Gastroesophageal sphincter (tissue), 4 donors: ENCODE measurements around the gene CDH9. TPM values are rescaled to one million over a fixed set of nuclear protein-coding genes. Genes with fewer than 3 reads are reported as not detected.
"Not testable (repeated sequence)": the region's sequence is repeated elsewhere in the genome, so short reads cannot be mapped to it uniquely, and the experiment has no call there.

Experiments used
- ATAC-seq: fragments of 150-250 bp; one replicate; pipeline ENCODE4 v1.9.1; 2016; ENCODE audit warnings: mild to moderate bottlenecking, moderate library complexity
- H3K27ac ChIP-seq, 4 donors: fragments of 200-600 bp; sonication (generic) in 3 of 4; 1 replicate in 3 of 4; 2 replicates in 1 of 4; pipeline ENCODE4 v1.5.1; 2016 to 2019
- H3K27me3 ChIP-seq: fragments of 200-600 bp; sonication (generic); one replicate; pipeline ENCODE4 v1.5.1; 2019
- H3K36me3 ChIP-seq, 2 donors: fragments of 200-600 bp; sonication (generic); one replicate each; pipeline ENCODE4 v1.5.1; 2019; ENCODE audit warnings: control low read depth in 1 of 2
- H3K4me1 ChIP-seq, 3 donors: fragments of 200-600 bp; sonication (generic); 1 replicate in 2 of 3; 2 replicates in 1 of 3; pipeline ENCODE4 v1.5.1; 2016 to 2019; ENCODE audit warnings: control low read depth in 2 of 3
- H3K4me3 ChIP-seq, 2 donors: fragments of 200-600 bp; sonication (generic); one replicate each; pipeline ENCODE4 v1.5.1; 2019; ENCODE audit warnings: mild to moderate bottlenecking in 1 of 2, moderate library complexity in 1 of 2
- H3K9me3 ChIP-seq, 3 donors: fragments of 200-600 bp; sonication (generic); one replicate each; pipeline ENCODE4 v1.5.1; 2017 to 2019; ENCODE audit warnings: control low read depth in 2 of 3
- EP300 ChIP-seq: sonication (generic); formaldehyde crosslinking; IDR thresholded peaks from one replicate; pipeline ENCODE4 v1.6.1; 2017; ENCODE audit warnings: antibody characterized with exemption, mild to moderate bottlenecking
- POLR2A ChIP-seq, 2 donors: fragments of 450-650 bp; IDR thresholded peaks; one replicate each; pipeline ENCODE4 v1.6.1; 2017; ENCODE audit warnings: antibody characterized with exemption in 2 of 2, mild to moderate bottlenecking in 2 of 2, moderate library complexity in 1 of 2
- POLR2AphosphoS5 ChIP-seq: sonication (generic); formaldehyde crosslinking; IDR thresholded peaks from one replicate; pipeline ENCODE4 v1.6.1; 2017; ENCODE audit warnings: antibody characterized with exemption
- WGBS, 2 donors: methylation state at CpG; one replicate each; pipeline ENCODE4 v1.1.5; 2018; ENCODE audit warnings: low coverage in 1 of 2; 5-methylcytosine and 5-hydroxymethylcytosine counted together
- total RNA-seq, 4 donors: library from RNA; depleted of rRNA; stranded (reverse); fragments of >200 nt; gene quantifications; one replicate each; pipeline ENCODE4 v1.1.0, GENCODE V29; 2016
- TF ChIP-seq, protein P1 (sequence below), 4 experiments: fragments of 200-600 bp in 2 of 4; fragments of 450-650 bp in 2 of 4; sonication (generic) in 1 of 4; IDR thresholded peaks; one replicate each; pipeline ENCODE4 v1.5.1; 2017 to 2019; ENCODE audit warnings: antibody characterized with exemption in 4 of 4, mild to moderate bottlenecking in 2 of 4, moderate library complexity in 2 of 4

CDH9 gene
- total RNA-seq, 4 donors from 2014 or later = not detected

GRCh38 chr5:26864061-26864460 is 174.3 kb downstream of the CDH9 start:
- H3K27ac ChIP-seq = no peak overlapping the region
- H3K27me3 ChIP-seq = no peaks in the 10 kb centered on the region
- 52 to 63% methylated on average over 4 of the region's 4 CpGs for WGBS, 2 donors
- H3K9me3 ChIP-seq = no peaks in the 10 kb centered on the region
- TF ChIP-seq, protein P1, sequence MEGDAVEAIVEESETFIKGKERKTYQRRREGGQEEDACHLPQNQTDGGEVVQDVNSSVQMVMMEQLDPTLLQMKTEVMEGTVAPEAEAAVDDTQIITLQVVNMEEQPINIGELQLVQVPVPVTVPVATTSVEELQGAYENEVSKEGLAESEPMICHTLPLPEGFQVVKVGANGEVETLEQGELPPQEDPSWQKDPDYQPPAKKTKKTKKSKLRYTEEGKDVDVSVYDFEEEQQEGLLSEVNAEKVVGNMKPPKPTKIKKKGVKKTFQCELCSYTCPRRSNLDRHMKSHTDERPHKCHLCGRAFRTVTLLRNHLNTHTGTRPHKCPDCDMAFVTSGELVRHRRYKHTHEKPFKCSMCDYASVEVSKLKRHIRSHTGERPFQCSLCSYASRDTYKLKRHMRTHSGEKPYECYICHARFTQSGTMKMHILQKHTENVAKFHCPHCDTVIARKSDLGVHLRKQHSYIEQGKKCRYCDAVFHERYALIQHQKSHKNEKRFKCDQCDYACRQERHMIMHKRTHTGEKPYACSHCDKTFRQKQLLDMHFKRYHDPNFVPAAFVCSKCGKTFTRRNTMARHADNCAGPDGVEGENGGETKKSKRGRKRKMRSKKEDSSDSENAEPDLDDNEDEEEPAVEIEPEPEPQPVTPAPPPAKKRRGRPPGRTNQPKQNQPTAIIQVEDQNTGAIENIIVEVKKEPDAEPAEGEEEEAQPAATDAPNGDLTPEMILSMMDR (IDR thresholded peaks at IDR 0.05) = no peak
- no peak for TF ChIP-seq POLR2AphosphoS5
- no peak for TF ChIP-seq EP300
- no peak for TF ChIP-seq POLR2A (IDR thresholded peaks at IDR 0.05)
- no peak overlapping the region for H3K4me3 ChIP-seq
- H3K4me1 ChIP-seq = no peaks in the 10 kb centered on the region
- no peak for ATAC-seq
- no peaks in the 10 kb centered on the region for H3K36me3 ChIP-seq

- Histone ChIP-seq H3K9me3 (peaks cover 0 to 19% (median 0%) of the 10 kb centered on the region in 3 donors), H3K27me3 (no peaks in the 10 kb centered on the region), H3K4me1 (no peaks in the 10 kb centered on the region), H3K4me3 (no peak overlapping the region), H3K36me3 (no peaks in the 10 kb centered on the region), H3K27ac (no peak overlapping the region)
- TF ChIP-seq POLR2AphosphoS5 (no peak), EP300 (no peak), POLR2A (IDR thresholded peaks at IDR 0.05) (no peak)
- TF ChIP-seq, protein P1 (IDR thresholded peaks at IDR 0.05) = no peak
- ATAC-seq = no peak
Observed at GRCh38 chr5:26856238-26856637, 182.1 kb downstream of the CDH9 start.

- H3K27me3 ChIP-seq, H3K27ac ChIP-seq, H3K4me3 ChIP-seq, ATAC-seq, H3K36me3 ChIP-seq, H3K4me1 ChIP-seq: not testable (repeated sequence)
- 33 to 87% methylated on average over 1 to 8 of the region's 8 CpGs for WGBS, 2 donors
- peaks cover 0 to 19% (median 0%) of the 10 kb centered on the region in 3 donors for H3K9me3 ChIP-seq
Observed at GRCh38 chr5:26852450-26852849, 185.9 kb downstream of the CDH9 start.

DNA sequence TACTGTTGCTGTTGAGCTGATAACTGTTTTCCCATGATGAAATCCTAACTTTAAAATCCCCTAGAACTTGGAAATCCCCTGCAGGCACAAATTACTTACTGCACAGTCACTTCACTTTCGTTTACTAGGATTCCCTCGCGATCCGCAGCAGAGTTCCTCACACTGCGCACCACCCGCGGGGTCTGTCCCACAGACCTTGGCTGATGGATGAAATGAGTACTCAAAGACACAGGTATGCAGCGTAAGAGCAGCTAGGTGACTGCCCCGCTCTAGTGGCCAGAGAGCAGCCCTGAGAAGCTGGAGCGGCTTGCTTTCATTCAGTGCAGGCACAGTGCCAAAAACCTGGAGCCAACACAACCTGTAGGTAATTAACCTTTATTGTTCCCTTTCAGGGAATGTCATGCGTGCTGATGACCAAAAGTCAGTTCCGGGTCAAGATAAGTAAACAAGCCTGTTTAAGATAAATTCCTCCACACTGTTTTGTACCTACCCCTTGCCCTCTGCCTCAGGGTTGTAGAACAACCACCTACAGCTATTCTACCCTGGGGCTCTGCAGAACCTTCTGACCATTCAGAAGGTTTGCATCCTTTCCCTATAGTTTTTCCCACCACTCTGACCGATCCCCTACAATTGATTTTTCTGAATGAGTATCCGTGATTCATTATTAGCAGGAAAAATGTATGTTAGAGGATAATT is 191.2 kb downstream of the CDH9 start:
- TF ChIP-seq EP300 (no peak), POLR2A (IDR thresholded peaks at IDR 0.05) (no peak), POLR2AphosphoS5 (no peak)
- WGBS, 2 donors = 74 to 82% methylated on average over 4 to 9 of the region's 14 CpGs
- no peak for ATAC-seq
- Histone ChIP-seq H3K4me3 (no peak overlapping the region), H3K36me3 (no peaks in the 10 kb centered on the region), H3K4me1 (no peaks in the 10 kb centered on the region), H3K27ac (no peak overlapping the region), H3K9me3 (no peaks in the 10 kb centered on the region), H3K27me3 (no peaks in the 10 kb centered on the region)

- H3K27ac ChIP-seq = no peak overlapping the region
- no peak overlapping the region for H3K4me3 ChIP-seq
- H3K9me3 ChIP-seq = no peaks in the 10 kb centered on the region
- TF ChIP-seq POLR2A (IDR thresholded peaks at IDR 0.05) (no peak), POLR2AphosphoS5 (no peak), EP300 (no peak)
- TF ChIP-seq, protein P1 (IDR thresholded peaks at IDR 0.05) = no peak
- no peaks in the 10 kb centered on the region for H3K4me1 ChIP-seq
- WGBS, 2 donors = 81 to 91% methylated on average over 2 of the region's 2 CpGs
- no peaks in the 10 kb centered on the region for H3K27me3 ChIP-seq
- ATAC-seq = no peak
- H3K36me3 ChIP-seq = no peaks in the 10 kb centered on the region
Observed at GRCh38 chr5:26843677-26844076, 194.7 kb downstream of the CDH9 start.

DNA sequence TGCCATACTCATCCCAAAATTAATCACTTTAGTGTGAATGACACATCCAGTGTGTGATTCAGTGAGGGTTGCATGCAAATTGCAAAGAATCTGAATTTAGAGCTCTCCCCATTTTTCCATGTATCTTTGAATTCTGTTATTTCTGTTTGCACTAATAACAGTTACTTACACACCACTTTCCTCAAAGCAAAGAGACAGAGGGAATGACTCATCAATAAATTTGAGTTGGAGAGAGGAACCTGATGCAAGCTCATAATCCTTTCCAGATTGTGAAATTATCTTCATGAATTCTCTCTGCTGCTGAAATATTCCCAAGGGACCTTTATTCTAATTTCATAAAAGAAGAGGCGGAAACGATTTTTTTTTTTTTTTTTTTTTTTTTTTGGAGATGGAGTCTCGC is 204.8 kb downstream of the CDH9 start:
- TF ChIP-seq, protein P1 (IDR thresholded peaks at IDR 0.05) = no peak
- TF ChIP-seq POLR2A (IDR thresholded peaks at IDR 0.05) (no peak), EP300 (no peak), POLR2AphosphoS5 (no peak)
- no peak overlapping the region for H3K27ac ChIP-seq
- H3K27me3 ChIP-seq = no peaks in the 10 kb centered on the region
- H3K9me3 ChIP-seq = no peaks in the 10 kb centered on the region
- ATAC-seq = no peak
- H3K4me1 ChIP-seq = no peaks in the 10 kb centered on the region
- no peaks in the 10 kb centered on the region for H3K36me3 ChIP-seq
- 19% methylated on average over 2 of the region's 3 CpGs; no CpG with 5 or more reads in 1 of the 2 donors for WGBS, 2 donors
- no peak overlapping the region for H3K4me3 ChIP-seq
